ENCODE data around the gene TFDP2. TPM values are rescaled to one million over a fixed set of nuclear protein-coding genes. Genes with fewer than 3 reads are reported as not detected.

Gene TFDP2
- total RNA-seq, 2 donors from 2014 or later: 102 to 128 TPM

- Histone ChIP-seq H3K27me3 (replicated peaks; ENCODE audit: insufficient read depth) (no peaks in the 10 kb centered on the region), H3K27ac (no peak overlapping the region), H3K4me3 (no peak overlapping the region), H3K36me3 (no peaks in the 10 kb centered on the region), H3K9me3 (no peaks in the 10 kb centered on the region), H3K4me1 (replicated peaks) (no peaks in the 10 kb centered on the region)
- WGBS: 95% methylated on average over 1 of the region's 1 CpG
- intact Hi-C loops (cut with DNase I): no loop called here
- no peak for DNase-seq (ENCODE audit: low spot score)
- no peak for TF ChIP-seq POLR2AphosphoS5 (IDR thresholded peaks at IDR 0.05)
- no peak for TF ChIP-seq CTCF (IDR thresholded peaks at IDR 0.05)
- TF ChIP-seq POLR2A (IDR thresholded peaks at IDR 0.05): no peak
Observed at GRCh38 chr3:141898908-141899307, 250.4 kb downstream of the TFDP2 start.

GRCh38 chr3:141895731-141896130 lies 253.6 kb downstream of the TFDP2 start:
- no peaks in the 10 kb centered on the region for H3K4me1 ChIP-seq (replicated peaks)
- WGBS: 89% methylated on average over 3 of the region's 3 CpGs
- TF ChIP-seq CTCF (IDR thresholded peaks at IDR 0.05) (no peak), POLR2AphosphoS5 (IDR thresholded peaks at IDR 0.05) (no peak), POLR2A (IDR thresholded peaks at IDR 0.05) (no peak)
- no peak overlapping the region for H3K27ac ChIP-seq
- no peaks in the 10 kb centered on the region for H3K27me3 ChIP-seq (replicated peaks; ENCODE audit: insufficient read depth)
- DNase-seq (ENCODE audit: low spot score): no peak
- no peaks in the 10 kb centered on the region for H3K9me3 ChIP-seq
- intact Hi-C loops (cut with DNase I): no loop called here
- H3K4me3 ChIP-seq: no peak overlapping the region
- no peaks in the 10 kb centered on the region for H3K36me3 ChIP-seq

- 62% methylated on average over 5 of the region's 5 CpGs for WGBS
- Histone ChIP-seq H3K4me3 (no peak overlapping the region), H3K27ac (no peak overlapping the region), H3K9me3 (no peaks in the 10 kb centered on the region), H3K27me3 (replicated peaks; ENCODE audit: insufficient read depth) (no peaks in the 10 kb centered on the region), H3K4me1 (replicated peaks) (no peaks in the 10 kb centered on the region), H3K36me3 (no peaks in the 10 kb centered on the region)
- no peak for TF ChIP-seq POLR2A (IDR thresholded peaks at IDR 0.05)
- no peak for DNase-seq (ENCODE audit: low spot score)
- intact Hi-C loops (cut with DNase I): no loop called here
Observed at GRCh38 chr3:141894524-141895176, 254.7 kb downstream of the TFDP2 start.

Small RNA genes lying within 50 kb of the gene (small RNA-seq; reads per million reads assigned to genes)
- gene RNU6-425P: 0 reads per million in 2 donors
- 0 reads per million in 2 donors for gene RNU6-509P

Other genes starting within 250 kb of the TFDP2 start
- 10 to 100 TPM; 34.4 to 54.9 TPM for gene GK5, start 76.0 kb upstream of the TFDP2 start, total RNA-seq